Measurements from ENCODE around the gene CEP89. TPM values are rescaled to one million over a fixed set of nuclear protein-coding genes. Genes with fewer than 3 reads are reported as not detected.

CEP89 gene
- total and polyA plus RNA-seq, 7 donors = 7.0 to 27.1 (median 10.0) TPM

DNA sequence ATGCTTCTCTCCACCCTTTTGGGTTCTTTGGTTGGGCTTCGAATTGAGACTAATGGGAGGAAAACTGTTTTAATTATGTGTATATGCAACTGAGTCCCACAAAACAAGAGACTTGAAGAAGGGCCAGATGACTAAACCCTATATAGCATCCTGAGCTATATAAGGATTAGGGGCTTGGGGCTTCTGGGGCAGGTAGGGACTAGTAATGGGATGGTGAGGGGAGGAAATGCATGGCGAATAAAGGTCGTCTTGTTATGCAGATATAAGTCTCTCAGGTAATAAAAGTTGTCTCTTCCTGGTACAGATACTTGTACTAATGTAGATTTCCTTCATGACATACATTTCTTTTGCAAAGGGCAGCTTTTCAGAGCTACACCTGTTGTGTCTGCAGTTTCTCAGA is 99.4 kb downstream of the CEP89 start:
- Histone ChIP-seq H3K4me1 (no peaks in the 10 kb centered on the region), H3K4me3 (no peak overlapping the region), H3K27ac (no peak overlapping the region), H3K9me3 (no peaks in the 10 kb centered on the region), H3K36me3 (ENCODE audit: insufficient read depth in 1 of 2, low read depth in 1 of 2) (no peaks in the 10 kb centered on the region), H3K27me3 (ENCODE audit: insufficient read depth in 3 of 3, low read length in 2 of 3) (no peaks in the 10 kb centered on the region)
- DNase-seq = no peak
- TF ChIP-seq, protein P1, sequence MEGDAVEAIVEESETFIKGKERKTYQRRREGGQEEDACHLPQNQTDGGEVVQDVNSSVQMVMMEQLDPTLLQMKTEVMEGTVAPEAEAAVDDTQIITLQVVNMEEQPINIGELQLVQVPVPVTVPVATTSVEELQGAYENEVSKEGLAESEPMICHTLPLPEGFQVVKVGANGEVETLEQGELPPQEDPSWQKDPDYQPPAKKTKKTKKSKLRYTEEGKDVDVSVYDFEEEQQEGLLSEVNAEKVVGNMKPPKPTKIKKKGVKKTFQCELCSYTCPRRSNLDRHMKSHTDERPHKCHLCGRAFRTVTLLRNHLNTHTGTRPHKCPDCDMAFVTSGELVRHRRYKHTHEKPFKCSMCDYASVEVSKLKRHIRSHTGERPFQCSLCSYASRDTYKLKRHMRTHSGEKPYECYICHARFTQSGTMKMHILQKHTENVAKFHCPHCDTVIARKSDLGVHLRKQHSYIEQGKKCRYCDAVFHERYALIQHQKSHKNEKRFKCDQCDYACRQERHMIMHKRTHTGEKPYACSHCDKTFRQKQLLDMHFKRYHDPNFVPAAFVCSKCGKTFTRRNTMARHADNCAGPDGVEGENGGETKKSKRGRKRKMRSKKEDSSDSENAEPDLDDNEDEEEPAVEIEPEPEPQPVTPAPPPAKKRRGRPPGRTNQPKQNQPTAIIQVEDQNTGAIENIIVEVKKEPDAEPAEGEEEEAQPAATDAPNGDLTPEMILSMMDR (IDR thresholded peaks at IDR 0.05) = no peak
- intact Hi-C loops (cut with DNase I) = no loop called here
- no peak for ATAC-seq
- WGBS, 3 donors = 85 to 90% (median 90%) methylated on average over 3 of the region's 3 CpGs

DNA sequence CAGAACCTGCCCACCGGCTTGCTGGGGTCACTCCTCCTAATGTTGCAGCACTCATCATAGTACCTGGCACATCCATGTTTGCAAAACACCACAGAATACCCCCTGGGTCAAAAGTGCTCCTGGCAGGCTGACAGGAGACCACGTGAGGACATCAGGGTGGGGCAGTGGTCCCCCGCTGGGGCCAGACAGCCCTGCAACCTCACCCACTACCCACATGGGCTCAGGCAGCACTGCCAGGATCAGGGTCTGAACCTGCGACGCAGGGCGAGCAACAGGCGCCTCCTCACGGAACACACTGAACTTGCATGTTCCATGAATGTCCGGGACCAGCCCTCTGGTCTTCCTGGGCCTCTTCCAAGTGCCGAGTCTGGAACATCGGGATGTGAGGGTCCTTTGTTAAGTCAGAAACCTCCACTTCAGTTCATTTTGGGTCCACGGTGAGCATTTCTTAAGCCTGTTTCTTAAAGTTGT is 100.7 kb downstream of the CEP89 start:
- no peak for ATAC-seq
- TF ChIP-seq, protein P1 (IDR thresholded peaks at IDR 0.05) = no peak
- H3K4me1 ChIP-seq = no peaks in the 10 kb centered on the region
- 58 to 64% (median 63%) methylated on average over 12 of the region's 12 CpGs for WGBS, 3 donors
- peak in 1 of 2 donors; percentile 36 for DNase-seq
- no peaks in the 10 kb centered on the region for H3K27me3 ChIP-seq (ENCODE audit: insufficient read depth in 3 of 3, low read length in 2 of 3)
- H3K9me3 ChIP-seq = no peaks in the 10 kb centered on the region
- no peak overlapping the region for H3K4me3 ChIP-seq
- no peak overlapping the region for H3K27ac ChIP-seq
- intact Hi-C loops (cut with DNase I) = no loop called here
- H3K36me3 ChIP-seq (ENCODE audit: insufficient read depth in 1 of 2, low read depth in 1 of 2) = no peaks in the 10 kb centered on the region

DNA sequence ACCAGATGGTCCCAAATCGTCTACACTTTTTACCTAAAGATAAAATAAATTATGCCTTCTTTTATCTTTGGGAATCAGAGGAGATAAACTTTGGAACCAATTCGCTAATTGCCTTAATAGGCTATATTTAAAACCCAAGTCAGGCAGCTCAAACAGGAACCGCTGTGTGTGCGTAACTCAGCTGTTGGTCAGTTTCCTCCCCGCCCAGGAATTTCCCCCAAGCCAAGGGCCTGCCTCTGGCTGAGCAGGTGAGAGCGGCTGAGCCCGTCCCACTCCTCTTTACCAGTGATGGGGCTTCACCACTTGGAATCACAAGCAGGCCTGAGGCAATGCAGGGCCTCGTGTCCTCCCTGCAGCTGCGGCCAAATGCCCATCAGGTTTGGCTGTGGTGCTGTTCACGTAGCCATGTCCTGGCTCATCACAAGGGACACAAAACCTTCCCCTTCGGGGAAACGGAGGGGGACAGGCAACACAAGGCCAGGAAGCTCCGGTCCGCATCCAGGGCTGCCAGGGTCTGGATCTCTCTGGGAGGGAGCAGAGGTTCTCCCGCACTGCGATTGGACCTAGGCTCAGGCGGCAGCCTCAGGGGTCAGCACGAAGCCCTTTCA is 101.7 kb downstream of the CEP89 start:
- Histone ChIP-seq H3K36me3 (ENCODE audit: insufficient read depth in 1 of 2, low read depth in 1 of 2) (no peaks in the 10 kb centered on the region), H3K27me3 (ENCODE audit: insufficient read depth in 3 of 3, low read length in 2 of 3) (no peaks in the 10 kb centered on the region), H3K27ac (no peak overlapping the region), H3K4me1 (no peaks in the 10 kb centered on the region), H3K4me3 (no peak overlapping the region), H3K9me3 (no peaks in the 10 kb centered on the region)
- intact Hi-C loops (cut with DNase I) = no loop called here
- WGBS, 3 donors = 62 to 68% (median 66%) methylated on average over 18 of the region's 18 CpGs
- TF ChIP-seq, protein P1 (IDR thresholded peaks at IDR 0.05) = no peak
- DNase-seq = peak in 1 of 2 donors; percentile 31
- ATAC-seq = no peak

DNA sequence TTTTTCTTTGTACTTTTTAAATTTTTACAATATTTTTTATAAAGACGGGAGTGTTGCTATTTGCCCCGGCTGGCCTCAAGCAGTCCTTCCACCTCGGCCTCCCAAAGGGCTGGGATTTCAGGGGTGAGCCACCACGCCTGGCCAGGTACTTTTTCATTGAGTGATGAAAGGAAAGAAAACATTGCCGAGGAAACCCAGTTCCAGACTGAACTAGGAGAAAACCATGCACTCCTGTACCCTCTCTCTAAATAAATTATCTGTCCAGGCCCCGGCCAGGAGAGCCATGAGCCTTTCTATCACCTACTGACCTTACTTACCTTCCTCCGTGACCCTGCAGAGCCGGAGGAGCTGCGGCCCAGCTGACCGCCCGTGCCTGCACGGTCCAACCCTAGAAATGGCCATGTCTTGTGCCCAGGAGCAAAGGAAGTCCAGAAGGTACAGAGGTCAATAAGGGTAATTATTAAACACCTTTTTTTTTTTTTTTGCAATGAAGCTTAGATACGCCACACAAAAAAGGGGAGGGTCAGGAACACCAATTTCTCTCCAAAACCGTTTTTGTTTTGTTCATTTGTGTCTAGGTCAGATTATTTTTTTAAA is 102.3 kb downstream of the CEP89 start, which contains the start of gene SLC7A9:
Gene SLC7A9 (minus strand): TSS at position 399 of the 597 bp plus-strand sequence. CDS start 1,233 bp downstream, outside the sequence.
- peak in 1 of 2 donors; percentile 23 for DNase-seq
- TF ChIP-seq, protein P1 (IDR thresholded peaks at IDR 0.05) = no peak
- intact Hi-C loops (cut with DNase I) = no loop called here

More for the DNA sequence above, 102.3 kb downstream of the CEP89 start, which contains the start of gene SLC7A9:
- Histone ChIP-seq H3K36me3 (ENCODE audit: insufficient read depth in 1 of 2, low read depth in 1 of 2) (no peaks in the 10 kb centered on the region), H3K4me1 (no peaks in the 10 kb centered on the region), H3K4me3 (no peak within 1 kb of the TSS), H3K27me3 (ENCODE audit: insufficient read depth in 3 of 3, low read length in 2 of 3) (no peaks in the 10 kb centered on the region), H3K27ac (no peak within 1 kb of the TSS), H3K9me3 (no peaks in the 10 kb centered on the region)
- WGBS, 3 donors = 77 to 79% (median 79%) methylated on average over 14 of the region's 14 CpGs
- no peak for ATAC-seq
